ENCODE data around the gene ARMC6. TPM values are rescaled to one million over a fixed set of nuclear protein-coding genes. Genes with fewer than 3 reads are reported as not detected.

Gene ARMC6
- total and polyA plus RNA-seq, 2 of the 13 experiments (the other 11 are each of a cell fraction or from before 2014, with no cell fraction given) = 16.2 to 36.8 TPM

DNA sequence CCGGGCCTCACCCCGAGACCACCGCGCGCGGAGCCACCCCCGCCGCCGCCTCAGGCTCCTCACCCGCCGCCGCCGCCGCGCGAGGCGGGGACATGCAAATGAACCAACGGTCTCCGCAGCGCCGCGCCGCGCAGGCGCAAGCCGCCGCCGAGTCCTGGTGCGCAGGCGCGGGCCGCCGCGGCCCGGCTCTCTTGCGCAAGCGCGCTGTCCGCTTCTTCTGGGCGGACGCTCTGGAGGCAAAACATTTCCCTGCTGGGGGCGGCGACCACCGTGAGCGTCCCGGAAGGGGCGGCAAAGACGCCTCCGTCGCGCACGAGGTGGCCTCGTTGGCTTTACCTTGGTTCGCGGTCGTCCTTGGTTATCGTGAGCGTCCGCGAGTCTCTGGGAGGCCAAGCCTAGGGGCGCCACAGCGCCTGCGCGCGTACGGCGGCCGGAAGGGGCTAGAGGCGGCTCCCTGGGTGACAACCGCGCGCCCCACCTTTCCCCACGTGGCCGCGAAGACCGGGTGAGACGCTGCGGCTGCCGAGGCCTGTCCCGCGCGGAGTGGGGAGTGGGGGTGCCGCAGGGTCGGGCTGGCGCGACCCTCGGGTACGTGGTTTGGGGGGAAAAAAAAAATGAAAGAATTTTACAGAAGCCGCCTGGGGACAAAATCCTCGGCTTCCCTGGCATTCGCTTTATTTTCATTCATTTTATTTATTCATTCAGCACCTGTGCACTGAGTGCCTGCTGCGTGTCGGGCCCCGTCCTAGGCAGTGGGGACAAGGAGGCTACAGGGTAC is at the start of gene ARMC6, which contains the start of gene SUGP2 (continued):
- TF ChIP-seq, protein P1, sequence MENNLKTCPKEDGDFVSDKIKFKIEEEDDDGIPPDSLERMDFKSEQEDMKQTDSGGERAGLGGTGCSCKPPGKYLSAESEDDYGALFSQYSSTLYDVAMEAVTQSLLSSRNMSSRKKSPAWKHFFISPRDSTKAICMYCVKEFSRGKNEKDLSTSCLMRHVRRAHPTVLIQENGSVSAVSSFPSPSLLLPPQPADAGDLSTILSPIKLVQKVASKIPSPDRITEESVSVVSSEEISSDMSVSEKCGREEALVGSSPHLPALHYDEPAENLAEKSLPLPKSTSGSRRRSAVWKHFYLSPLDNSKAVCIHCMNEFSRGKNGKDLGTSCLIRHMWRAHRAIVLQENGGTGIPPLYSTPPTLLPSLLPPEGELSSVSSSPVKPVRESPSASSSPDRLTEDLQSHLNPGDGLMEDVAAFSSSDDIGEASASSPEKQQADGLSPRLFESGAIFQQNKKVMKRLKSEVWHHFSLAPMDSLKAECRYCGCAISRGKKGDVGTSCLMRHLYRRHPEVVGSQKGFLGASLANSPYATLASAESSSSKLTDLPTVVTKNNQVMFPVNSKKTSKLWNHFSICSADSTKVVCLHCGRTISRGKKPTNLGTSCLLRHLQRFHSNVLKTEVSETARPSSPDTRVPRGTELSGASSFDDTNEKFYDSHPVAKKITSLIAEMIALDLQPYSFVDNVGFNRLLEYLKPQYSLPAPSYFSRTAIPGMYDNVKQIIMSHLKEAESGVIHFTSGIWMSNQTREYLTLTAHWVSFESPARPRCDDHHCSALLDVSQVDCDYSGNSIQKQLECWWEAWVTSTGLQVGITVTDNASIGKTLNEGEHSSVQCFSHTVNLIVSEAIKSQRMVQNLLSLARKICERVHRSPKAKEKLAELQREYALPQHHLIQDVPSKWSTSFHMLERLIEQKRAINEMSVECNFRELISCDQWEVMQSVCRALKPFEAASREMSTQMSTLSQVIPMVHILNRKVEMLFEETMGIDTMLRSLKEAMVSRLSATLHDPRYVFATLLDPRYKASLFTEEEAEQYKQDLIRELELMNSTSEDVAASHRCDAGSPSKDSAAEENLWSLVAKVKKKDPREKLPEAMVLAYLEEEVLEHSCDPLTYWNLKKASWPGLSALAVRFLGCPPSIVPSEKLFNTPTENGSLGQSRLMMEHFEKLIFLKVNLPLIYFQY (CRISPR knock-in tag; IDR thresholded peaks at IDR 0.05; ENCODE audit: borderline replicate concordance) = no peak
- TF ChIP-seq, protein P2, sequence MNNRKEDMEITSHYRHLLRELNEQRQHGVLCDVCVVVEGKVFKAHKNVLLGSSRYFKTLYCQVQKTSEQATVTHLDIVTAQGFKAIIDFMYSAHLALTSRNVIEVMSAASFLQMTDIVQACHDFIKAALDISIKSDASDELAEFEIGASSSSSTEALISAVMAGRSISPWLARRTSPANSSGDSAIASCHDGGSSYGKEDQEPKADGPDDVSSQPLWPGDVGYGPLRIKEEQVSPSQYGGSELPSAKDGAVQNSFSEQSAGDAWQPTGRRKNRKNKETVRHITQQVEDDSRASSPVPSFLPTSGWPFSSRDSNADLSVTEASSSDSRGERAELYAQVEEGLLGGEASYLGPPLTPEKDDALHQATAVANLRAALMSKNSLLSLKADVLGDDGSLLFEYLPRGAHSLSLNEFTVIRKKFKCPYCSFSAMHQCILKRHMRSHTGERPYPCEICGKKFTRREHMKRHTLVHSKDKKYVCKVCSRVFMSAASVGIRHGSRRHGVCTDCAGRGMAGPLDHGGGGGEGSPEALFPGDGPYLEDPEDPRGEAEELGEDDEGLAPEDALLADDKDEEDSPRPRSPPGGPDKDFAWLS (CRISPR knock-in tag; IDR thresholded peaks at IDR 0.05; ENCODE audit: borderline replicate concordance) = 0 out of 2 replicates have a peak, but pooled peaks have one; percentile 67
- no peak for TF ChIP-seq ZBTB20 (CRISPR knock-in tag; IDR thresholded peaks at IDR 0.05; ENCODE audit: borderline replicate concordance, low read depth)
- TF ChIP-seq, protein P3, sequence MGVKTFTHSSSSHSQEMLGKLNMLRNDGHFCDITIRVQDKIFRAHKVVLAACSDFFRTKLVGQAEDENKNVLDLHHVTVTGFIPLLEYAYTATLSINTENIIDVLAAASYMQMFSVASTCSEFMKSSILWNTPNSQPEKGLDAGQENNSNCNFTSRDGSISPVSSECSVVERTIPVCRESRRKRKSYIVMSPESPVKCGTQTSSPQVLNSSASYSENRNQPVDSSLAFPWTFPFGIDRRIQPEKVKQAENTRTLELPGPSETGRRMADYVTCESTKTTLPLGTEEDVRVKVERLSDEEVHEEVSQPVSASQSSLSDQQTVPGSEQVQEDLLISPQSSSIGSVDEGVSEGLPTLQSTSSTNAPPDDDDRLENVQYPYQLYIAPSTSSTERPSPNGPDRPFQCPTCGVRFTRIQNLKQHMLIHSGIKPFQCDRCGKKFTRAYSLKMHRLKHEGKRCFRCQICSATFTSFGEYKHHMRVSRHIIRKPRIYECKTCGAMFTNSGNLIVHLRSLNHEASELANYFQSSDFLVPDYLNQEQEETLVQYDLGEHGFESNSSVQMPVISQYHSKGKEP (CRISPR knock-in tag; IDR thresholded peaks at IDR 0.05) = peak; percentile 91; the same call in 1 of the 2 replicates
- peak; percentile 97 for TF ChIP-seq ZNF230 (CRISPR knock-in tag; IDR thresholded peaks at IDR 0.05)
- no peak for TF ChIP-seq ATF7 (IDR thresholded peaks at IDR 0.05)
- TF ChIP-seq ATF7 (CRISPR knock-in tag; IDR thresholded peaks at IDR 0.05) = no peak
- no peak for TF ChIP-seq CCAR2 (optimal IDR thresholded peaks at IDR 0.05; ENCODE audit: low read depth, low read length)
- peak; percentile 77; the same call in 1 of the 2 replicates for TF ChIP-seq TOPORS (CRISPR knock-in tag; IDR thresholded peaks at IDR 0.05)
- TF ChIP-seq, protein P4, sequence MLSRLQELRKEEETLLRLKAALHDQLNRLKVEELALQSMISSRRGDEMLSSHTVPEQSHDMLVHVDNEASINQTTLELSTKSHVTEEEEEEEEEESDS (CRISPR knock-in tag; IDR thresholded peaks at IDR 0.05; ENCODE audit: borderline replicate concordance) = no peak; the same call in 1 of the 2 replicates
- 0 out of 2 replicates have a peak, but pooled peaks have one; percentile 30 for TF ChIP-seq EEA1 (CRISPR knock-in tag; IDR thresholded peaks at IDR 0.05; ENCODE audit: borderline replicate concordance)
- TF ChIP-seq KDM4B (CRISPR knock-in tag; IDR thresholded peaks at IDR 0.05) = peak; percentile 84; the same call in 1 of the 2 replicates
- TF ChIP-seq ZNF10 (CRISPR knock-in tag; IDR thresholded peaks at IDR 0.05; ENCODE audit: borderline replicate concordance, low read depth) = no peak
- TF ChIP-seq BRCA1 (CRISPR knock-in tag; IDR thresholded peaks at IDR 0.05) = no peak; the same call in 1 of the 2 replicates
- TF ChIP-seq SP140L (CRISPR knock-in tag; IDR thresholded peaks at IDR 0.05; ENCODE audit: borderline replicate concordance) = no peak; the same call in 1 of the 2 replicates
- TF ChIP-seq NR1H2 (CRISPR knock-in tag; IDR thresholded peaks at IDR 0.05; ENCODE audit: borderline replicate concordance, low read depth) = no peak
- peak; percentile 40; the same call in 1 of the 2 replicates for TF ChIP-seq SMAD3 (CRISPR knock-in tag; IDR thresholded peaks at IDR 0.05)
- TF ChIP-seq, protein P5, sequence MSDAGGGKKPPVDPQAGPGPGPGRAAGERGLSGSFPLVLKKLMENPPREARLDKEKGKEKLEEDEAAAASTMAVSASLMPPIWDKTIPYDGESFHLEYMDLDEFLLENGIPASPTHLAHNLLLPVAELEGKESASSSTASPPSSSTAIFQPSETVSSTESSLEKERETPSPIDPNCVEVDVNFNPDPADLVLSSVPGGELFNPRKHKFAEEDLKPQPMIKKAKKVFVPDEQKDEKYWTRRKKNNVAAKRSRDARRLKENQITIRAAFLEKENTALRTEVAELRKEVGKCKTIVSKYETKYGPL (CRISPR knock-in tag; IDR thresholded peaks at IDR 0.05) = 0 out of 2 replicates have a peak, but pooled peaks have one; percentile 69
- TF ChIP-seq ZSCAN29 (CRISPR knock-in tag; conservative IDR thresholded peaks at IDR 0.05) = no peak
- peak; percentile 97; the same call in 1 of the 2 replicates for TF ChIP-seq ZNF670 (CRISPR knock-in tag; IDR thresholded peaks at IDR 0.05; ENCODE audit: borderline replicate concordance)

Data from HepG2 (cell line).